ENCODE data around the gene SNUPN. TPM values are rescaled to one million over a fixed set of nuclear protein-coding genes. Genes with fewer than 3 reads are reported as not detected.

SNUPN gene
- total and polyA plus RNA-seq, 2 experiments from 2014 or later = 25.2 to 28.8 TPM

DNA sequence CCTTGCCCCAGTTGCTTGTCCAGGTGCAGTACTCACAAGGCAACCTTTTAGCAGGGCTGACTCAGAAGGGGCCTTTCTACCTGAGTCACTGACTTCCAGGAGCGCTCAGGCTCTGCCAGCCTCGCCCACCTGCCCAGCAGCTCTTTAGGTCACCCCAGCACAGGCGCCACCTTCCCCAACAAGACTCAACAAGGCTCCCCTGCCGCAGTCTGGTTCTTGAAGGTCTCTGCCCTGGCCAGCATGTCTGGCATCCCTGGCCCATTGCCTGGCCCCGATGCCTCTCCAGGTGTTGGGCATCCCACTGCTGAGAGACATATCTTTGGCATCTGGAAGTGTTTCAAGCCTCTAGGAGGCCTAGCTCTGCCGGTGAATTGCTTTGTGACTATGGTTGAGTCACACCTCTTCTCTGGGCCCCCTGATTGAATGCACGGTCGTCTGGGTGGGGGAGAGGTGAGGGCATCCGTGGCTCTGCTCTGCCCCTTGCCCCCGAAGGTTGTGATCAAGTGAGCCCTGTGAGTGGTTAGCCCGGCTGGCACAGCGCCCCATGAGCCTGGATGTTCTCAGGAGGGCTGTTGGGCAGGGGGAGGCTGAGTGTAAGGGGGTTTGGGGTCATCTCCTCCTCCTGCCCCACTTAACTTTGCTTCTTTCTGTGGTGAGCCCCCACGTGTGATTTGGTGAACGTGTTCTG lies 43.8 kb upstream of the SNUPN start:
- Histone ChIP-seq H3K4me1 (ENCODE audit: insufficient read depth) (peaks cover 54% of the 10 kb centered on the region), H3K27me3 (no peaks in the 10 kb centered on the region), H3K79me2 (peaks cover 3% of the 10 kb centered on the region), H4K20me1 (ENCODE audit: insufficient read depth, poor library complexity, severe bottlenecking) (no peaks in the 10 kb centered on the region), H3K4me2 (no peak overlapping the region), H3K4me3 (no peak overlapping the region), H3K9me3 (ENCODE audit: low read depth) (no peaks in the 10 kb centered on the region), H2AFZ (no peak overlapping the region), H3K27ac (no peak overlapping the region), H3K36me3 (replicated peaks; ENCODE audit: insufficient read depth, low read depth) (no peaks in the 10 kb centered on the region), H3K9me2 (replicated peaks; ENCODE audit: insufficient read depth) (no peaks in the 10 kb centered on the region)
- WGBS (ENCODE audit: low lambda C conversion rate, missing lambda C conversion rate) = 90% methylated on average over 14 of the region's 14 CpGs
- no peak for DNase-seq (ENCODE audit: low spot score)
- no peak for TF ChIP-seq EZH2 (IDR thresholded peaks at IDR 0.05; ENCODE audit: borderline replicate concordance)
- no peak for TF ChIP-seq CTCF (IDR thresholded peaks at IDR 0.05; ENCODE audit: poor library complexity)
- no peak for TF ChIP-seq EZH2phosphoT487 (IDR thresholded peaks at IDR 0.05; ENCODE audit: low read depth, severe bottlenecking, unreplicated experiment)

DNA sequence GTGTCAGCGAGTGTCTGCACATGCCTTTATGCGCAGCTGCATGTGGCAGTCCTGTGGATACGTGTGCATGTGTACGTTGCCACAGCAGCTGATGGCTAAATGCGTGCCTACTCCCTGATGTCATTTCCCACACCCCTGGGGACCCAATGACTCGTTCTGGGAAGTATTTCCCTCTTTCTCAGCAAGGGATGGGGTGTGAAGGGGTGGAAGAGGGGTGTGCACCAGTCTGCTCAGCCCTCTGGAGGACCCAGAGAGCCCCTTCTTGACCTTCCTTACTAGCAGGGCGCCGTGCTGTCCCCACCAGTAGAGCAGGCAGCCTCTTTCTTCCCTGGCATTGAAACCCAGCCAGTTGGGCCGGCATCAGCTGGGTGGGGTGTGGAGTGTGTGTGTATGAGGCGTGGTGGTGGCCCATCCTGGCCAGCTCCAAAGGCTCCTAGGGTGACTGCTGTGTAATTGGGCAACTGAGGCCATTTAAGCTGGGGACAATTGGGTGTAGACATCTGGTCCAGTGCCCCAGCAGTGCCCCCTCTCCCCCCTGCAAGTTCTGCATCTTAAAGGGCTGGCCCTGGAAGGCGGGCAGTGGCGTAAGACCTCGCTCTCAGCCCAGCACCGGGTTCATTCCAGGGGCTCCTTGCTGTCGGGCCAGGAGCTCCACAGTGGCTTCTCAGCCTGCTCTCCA lies 41.4 kb upstream of the SNUPN start:
- no peak overlapping the region for H3K4me3 ChIP-seq
- peaks cover 54% of the 10 kb centered on the region for H3K4me1 ChIP-seq (ENCODE audit: insufficient read depth)
- no peaks in the 10 kb centered on the region for H3K36me3 ChIP-seq (replicated peaks; ENCODE audit: insufficient read depth, low read depth)
- 78% methylated on average over 15 of the region's 15 CpGs for WGBS (ENCODE audit: low lambda C conversion rate, missing lambda C conversion rate)
- H3K79me2 ChIP-seq = peaks cover 3% of the 10 kb centered on the region
- no peaks in the 10 kb centered on the region for H4K20me1 ChIP-seq (ENCODE audit: insufficient read depth, poor library complexity, severe bottlenecking)
- no peak overlapping the region for H2AFZ ChIP-seq
- DNase-seq (ENCODE audit: low spot score) = peak; percentile 51
- peak overlapping the region; percentile 83 for H3K27ac ChIP-seq
- no peaks in the 10 kb centered on the region for H3K27me3 ChIP-seq
- no peak overlapping the region for H3K4me2 ChIP-seq
- H3K9me2 ChIP-seq (replicated peaks; ENCODE audit: insufficient read depth) = no peaks in the 10 kb centered on the region
- H3K9me3 ChIP-seq (ENCODE audit: low read depth) = no peaks in the 10 kb centered on the region
- TF ChIP-seq EZH2phosphoT487 (IDR thresholded peaks at IDR 0.05; ENCODE audit: low read depth, severe bottlenecking, unreplicated experiment) (no peak), CTCF (IDR thresholded peaks at IDR 0.05; ENCODE audit: poor library complexity) (no peak), EZH2 (IDR thresholded peaks at IDR 0.05; ENCODE audit: borderline replicate concordance) (no peak)

- Histone ChIP-seq H3K27me3 (no peaks in the 10 kb centered on the region), H3K9me3 (ENCODE audit: low read depth) (no peaks in the 10 kb centered on the region), H3K4me3 (no peak overlapping the region), H3K27ac (peak overlapping the region; percentile 84), H3K4me1 (ENCODE audit: insufficient read depth) (peaks cover 58% of the 10 kb centered on the region), H3K4me2 (peak overlapping the region; percentile 54), H3K9me2 (replicated peaks; ENCODE audit: insufficient read depth) (no peaks in the 10 kb centered on the region), H4K20me1 (ENCODE audit: insufficient read depth, poor library complexity, severe bottlenecking) (no peaks in the 10 kb centered on the region), H3K36me3 (replicated peaks; ENCODE audit: insufficient read depth, low read depth) (no peaks in the 10 kb centered on the region), H3K79me2 (peaks cover 3% of the 10 kb centered on the region), H2AFZ (no peak overlapping the region)
- DNase-seq (ENCODE audit: low spot score) = peak; percentile 51
- WGBS (ENCODE audit: low lambda C conversion rate, missing lambda C conversion rate) = 51% methylated on average over 11 of the region's 11 CpGs
- TF ChIP-seq EZH2phosphoT487 (IDR thresholded peaks at IDR 0.05; ENCODE audit: low read depth, severe bottlenecking, unreplicated experiment) (no peak), CTCF (IDR thresholded peaks at IDR 0.05; ENCODE audit: poor library complexity) (no peak), EZH2 (IDR thresholded peaks at IDR 0.05; ENCODE audit: borderline replicate concordance) (no peak)
These were observed 38.5 kb upstream of the SNUPN start for GRCh38 chr15:75663931-75664421.

All from hepatocyte (in vitro differentiated cells).